ENCODE measurements around the gene LYPLA2. TPM values are rescaled to one million over a fixed set of nuclear protein-coding genes. Genes with fewer than 3 reads are reported as not detected.

LYPLA2 gene
- total RNA-seq, 1 experiment from 2014 or later: 78.0 TPM

GRCh38 chr1:23752909-23753308, 38.0 kb upstream of the LYPLA2 start:
- DNase-seq (ENCODE audit: low read depth, low spot score): no peak
- Histone ChIP-seq H3K4me3 (replicated peaks in 1 of 2; ENCODE audit: low read depth in 1 of 2, low read length in 2 of 2) (no peak overlapping the region), H3K9me2 (ENCODE audit: insufficient read depth) (no peaks in the 10 kb centered on the region), H3K79me2 (ENCODE audit: insufficient read depth, low read length) (peaks cover 58% of the 10 kb centered on the region), H3K36me3 (ENCODE audit: control insufficient read depth in 1 of 2, insufficient read depth in 2 of 2, low read length in 2 of 2) (peaks cover 71 to 76% of the 10 kb centered on the region in 2 experiments), H3K4me1 (ENCODE audit: control insufficient read depth in 1 of 2, insufficient read depth in 2 of 2, low read length in 2 of 2) (peaks cover 0 to 10% of the 10 kb centered on the region in 2 experiments; a peak in 1 of 4 replicates), H4K20me1 (ENCODE audit: insufficient read depth) (peaks cover 12% of the 10 kb centered on the region; the same call in 1 of the 2 replicates), H3K9ac (ENCODE audit: low read length) (no peak overlapping the region), H3K27me3 (ENCODE audit: insufficient read depth, low read length) (no peaks in the 10 kb centered on the region), H3K27ac (ENCODE audit: low read depth, low read length) (no peak overlapping the region), H3K9me3 (ENCODE audit: control insufficient read depth in 1 of 2, insufficient read depth in 1 of 2, low read depth in 1 of 2, low read length in 2 of 2) (no peaks in the 10 kb centered on the region), H3K4me2 (ENCODE audit: low read length) (no peak overlapping the region), H2AFZ (ENCODE audit: low read depth, low read length, poor library complexity, severe bottlenecking) (no peak overlapping the region)
- ATAC-seq: no peak
- BruUV-seq (replicated peaks): no TSS peak
- ChIA-PET CTCF (no interaction called here), POLR2A (no interaction called here), RAD21 (ENCODE audit: low non-redundant PET in 1 of 2, low total read pairs in 2 of 2, uncharacterized antibody in 2 of 2, unreplicated experiment in 2 of 2) (no interaction called here)
- no peak for TF ChIP-seq SRF (IDR thresholded peaks at IDR 0.05; ENCODE audit: low read depth)
- TF ChIP-seq SIN3A (IDR thresholded peaks at IDR 0.05; ENCODE audit: low read depth): no peak
- no peak for TF ChIP-seq CBX3 (IDR thresholded peaks at IDR 0.05; ENCODE audit: low read depth)
- TF ChIP-seq TCF7L2 (IDR thresholded peaks at IDR 0.05; ENCODE audit: borderline replicate concordance, extremely low read depth, insufficient read depth, insufficient read length): no peak
- TF ChIP-seq, protein P1, sequence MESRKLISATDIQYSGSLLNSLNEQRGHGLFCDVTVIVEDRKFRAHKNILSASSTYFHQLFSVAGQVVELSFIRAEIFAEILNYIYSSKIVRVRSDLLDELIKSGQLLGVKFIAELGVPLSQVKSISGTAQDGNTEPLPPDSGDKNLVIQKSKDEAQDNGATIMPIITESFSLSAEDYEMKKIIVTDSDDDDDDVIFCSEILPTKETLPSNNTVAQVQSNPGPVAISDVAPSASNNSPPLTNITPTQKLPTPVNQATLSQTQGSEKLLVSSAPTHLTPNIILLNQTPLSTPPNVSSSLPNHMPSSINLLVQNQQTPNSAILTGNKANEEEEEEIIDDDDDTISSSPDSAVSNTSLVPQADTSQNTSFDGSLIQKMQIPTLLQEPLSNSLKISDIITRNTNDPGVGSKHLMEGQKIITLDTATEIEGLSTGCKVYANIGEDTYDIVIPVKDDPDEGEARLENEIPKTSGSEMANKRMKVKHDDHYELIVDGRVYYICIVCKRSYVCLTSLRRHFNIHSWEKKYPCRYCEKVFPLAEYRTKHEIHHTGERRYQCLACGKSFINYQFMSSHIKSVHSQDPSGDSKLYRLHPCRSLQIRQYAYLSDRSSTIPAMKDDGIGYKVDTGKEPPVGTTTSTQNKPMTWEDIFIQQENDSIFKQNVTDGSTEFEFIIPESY (IDR thresholded peaks at IDR 0.05; ENCODE audit: extremely low read depth, insufficient replicate concordance, low read length): no peak
- no peak for TF ChIP-seq POLR2AphosphoS5 (IDR thresholded peaks at IDR 0.05; ENCODE audit: low read depth, low read length)
- TF ChIP-seq MAX (IDR thresholded peaks at IDR 0.05): no peak
- intact Hi-C loops (cut with micrococcal nuclease): loop anchor here (5.0 kb wide), 1 partner anchor 211 kb away; no protein-coding TSS in a partner anchor

GRCh38 chr1:23756676-23757075, 34.3 kb upstream of the LYPLA2 start:
- CTCF ChIA-PET: no interaction called here
- no peak overlapping the region for H3K9ac ChIP-seq (ENCODE audit: low read length)
- H3K4me3 ChIP-seq (replicated peaks in 1 of 2; ENCODE audit: low read depth in 1 of 2, low read length in 2 of 2): no peak overlapping the region
- peaks cover 40% of the 10 kb centered on the region for H3K79me2 ChIP-seq (ENCODE audit: insufficient read depth, low read length)
- peaks cover 87 to 88% of the 10 kb centered on the region in 2 experiments for H3K36me3 ChIP-seq (ENCODE audit: control insufficient read depth in 1 of 2, insufficient read depth in 2 of 2, low read length in 2 of 2)
- peaks cover 7% of the 10 kb centered on the region; the same call in 1 of the 2 replicates for H4K20me1 ChIP-seq (ENCODE audit: insufficient read depth)
- no peak overlapping the region for H3K27ac ChIP-seq (ENCODE audit: low read depth, low read length)
- peaks cover 0 to 10% of the 10 kb centered on the region in 2 experiments; a peak in 1 of 4 replicates for H3K4me1 ChIP-seq (ENCODE audit: control insufficient read depth in 1 of 2, insufficient read depth in 2 of 2, low read length in 2 of 2)
- RAD21 ChIA-PET (ENCODE audit: low non-redundant PET in 1 of 2, low total read pairs in 2 of 2, uncharacterized antibody in 2 of 2, unreplicated experiment in 2 of 2): no interaction called here
- POLR2A ChIA-PET: no interaction called here
- no peaks in the 10 kb centered on the region for H3K9me2 ChIP-seq (ENCODE audit: insufficient read depth)
- intact Hi-C loops (cut with micrococcal nuclease): no loop called here
- no peak overlapping the region for H3K4me2 ChIP-seq (ENCODE audit: low read length)
- no peaks in the 10 kb centered on the region for H3K27me3 ChIP-seq (ENCODE audit: insufficient read depth, low read length)
- H3K9me3 ChIP-seq (ENCODE audit: control insufficient read depth in 1 of 2, insufficient read depth in 1 of 2, low read depth in 1 of 2, low read length in 2 of 2): no peaks in the 10 kb centered on the region
- no peak overlapping the region for H2AFZ ChIP-seq (ENCODE audit: low read depth, low read length, poor library complexity, severe bottlenecking)
- DNase-seq (ENCODE audit: low read depth, low spot score) (no peak), ATAC-seq (0 out of 2 replicates have a peak, but pooled peaks have one; percentile 34)
- no TSS peak for BruUV-seq (replicated peaks)
- no peak for TF ChIP-seq EZH2phosphoT487 (IDR thresholded peaks at IDR 0.05; ENCODE audit: borderline replicate concordance)
- TF ChIP-seq FOSL1 (IDR thresholded peaks at IDR 0.05; ENCODE audit: low read depth): no peak
- TF ChIP-seq SP1 (IDR thresholded peaks at IDR 0.05; ENCODE audit: low read depth): no peak
- no peak for TF ChIP-seq RAD21 (IDR thresholded peaks at IDR 0.05; ENCODE audit: low read depth)
- no peak for TF ChIP-seq JUND (IDR thresholded peaks at IDR 0.05)
- TF ChIP-seq YY1 (IDR thresholded peaks at IDR 0.05; ENCODE audit: extremely low read depth, insufficient replicate concordance, low read depth, low read length): no peak
